GM12865 (cell line): ENCODE data around the gene CPLX4.

Source experiments
- DNase-seq: peaks from one replicate; pipeline ENCODE4 v3.0.0; 2010; ENCODE audit warnings: low read depth
- H3K4me3 ChIP-seq: 2 replicates; pipeline ENCODE4 v1.5.1; 2011; ENCODE audit warnings: mild to moderate bottlenecking, low read depth, low read length, control low read depth
- CTCF ChIP-seq: IDR thresholded peaks from 2 replicates; pipeline ENCODE4 v1.5.1; 2011; ENCODE audit warnings: low read length, control low read depth, low read depth, inconsistent platforms; ENCODE audit not compliant: insufficient read depth; ENCODE audit errors: missing control alignments

The CPLX4 gene

DNA sequence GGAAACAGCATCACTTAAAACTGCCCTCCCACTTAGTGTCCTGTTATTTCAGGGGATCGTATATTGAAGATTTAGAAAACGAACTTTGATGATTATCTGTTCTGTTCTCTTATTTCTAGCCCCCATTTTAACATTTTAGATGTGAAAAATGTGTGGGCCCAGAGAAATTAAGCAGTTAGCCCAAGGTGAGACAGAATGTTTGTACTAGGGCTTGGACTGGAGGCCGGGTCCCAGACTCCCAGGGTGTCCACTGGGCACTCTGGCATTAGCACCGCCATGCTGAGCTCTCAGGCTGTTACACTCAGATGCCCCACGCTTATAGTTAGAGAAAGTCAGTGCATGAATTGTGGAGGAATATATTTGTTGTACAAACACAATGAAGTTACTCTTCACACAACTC is 39.7 kb downstream of the CPLX4 start:
- no peak overlapping the region for H3K4me3 ChIP-seq
- no peak for TF ChIP-seq CTCF
- DNase-seq = no peak

DNA sequence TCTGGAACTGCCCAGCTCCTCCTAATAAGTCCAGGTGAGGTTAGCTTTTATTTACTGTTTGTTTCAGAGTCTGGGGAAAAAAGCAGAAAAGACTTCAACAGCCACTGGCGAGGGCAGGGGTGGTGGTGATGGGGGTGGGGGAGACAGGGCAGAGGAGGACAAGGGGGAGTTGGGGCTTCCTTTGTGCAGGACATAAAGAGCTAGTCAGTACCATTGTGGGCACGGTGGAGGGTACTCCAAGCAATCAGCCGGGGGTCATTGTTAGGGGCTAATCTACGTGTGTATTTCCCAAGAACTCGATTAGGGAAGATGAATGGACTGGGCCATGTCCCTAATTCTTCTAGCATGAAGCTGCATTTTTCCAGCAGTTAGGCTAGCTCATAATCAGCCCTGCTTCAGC is 42.4 kb downstream of the CPLX4 start:
- DNase-seq = no peak
- TF ChIP-seq CTCF = no peak
- no peak overlapping the region for H3K4me3 ChIP-seq

GRCh38 chr18:59275406-59275949 is 43.0 kb downstream of the CPLX4 start:
- no peak for DNase-seq
- TF ChIP-seq CTCF = no peak
- H3K4me3 ChIP-seq = no peak overlapping the region

DNA sequence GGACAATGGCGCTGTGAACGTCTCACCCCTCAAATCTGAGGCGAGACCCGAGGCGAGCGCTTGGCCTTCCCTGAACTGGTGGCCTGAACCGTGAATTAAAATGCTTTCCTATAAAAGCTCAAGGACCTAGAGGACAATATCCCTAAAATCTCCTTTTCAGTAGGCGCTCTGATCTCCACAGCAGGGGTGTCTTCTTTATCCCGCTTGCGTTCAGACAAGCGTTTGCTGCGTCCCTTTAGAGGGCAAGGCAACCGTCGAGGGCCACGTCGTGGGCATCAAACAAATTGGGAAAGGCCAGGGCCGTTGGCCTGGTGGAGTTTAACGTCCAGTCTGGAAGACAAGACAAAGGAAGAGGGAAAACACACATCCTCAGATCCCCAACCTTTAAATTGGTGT is 43.9 kb downstream of the CPLX4 start:
- no peak overlapping the region for H3K4me3 ChIP-seq
- DNase-seq = no peak
- TF ChIP-seq CTCF = no peak

- TF ChIP-seq CTCF = no peak
- H3K4me3 ChIP-seq = no peak overlapping the region
Observed at GRCh38 chr18:59273759-59274532, 44.5 kb downstream of the CPLX4 start.

DNA sequence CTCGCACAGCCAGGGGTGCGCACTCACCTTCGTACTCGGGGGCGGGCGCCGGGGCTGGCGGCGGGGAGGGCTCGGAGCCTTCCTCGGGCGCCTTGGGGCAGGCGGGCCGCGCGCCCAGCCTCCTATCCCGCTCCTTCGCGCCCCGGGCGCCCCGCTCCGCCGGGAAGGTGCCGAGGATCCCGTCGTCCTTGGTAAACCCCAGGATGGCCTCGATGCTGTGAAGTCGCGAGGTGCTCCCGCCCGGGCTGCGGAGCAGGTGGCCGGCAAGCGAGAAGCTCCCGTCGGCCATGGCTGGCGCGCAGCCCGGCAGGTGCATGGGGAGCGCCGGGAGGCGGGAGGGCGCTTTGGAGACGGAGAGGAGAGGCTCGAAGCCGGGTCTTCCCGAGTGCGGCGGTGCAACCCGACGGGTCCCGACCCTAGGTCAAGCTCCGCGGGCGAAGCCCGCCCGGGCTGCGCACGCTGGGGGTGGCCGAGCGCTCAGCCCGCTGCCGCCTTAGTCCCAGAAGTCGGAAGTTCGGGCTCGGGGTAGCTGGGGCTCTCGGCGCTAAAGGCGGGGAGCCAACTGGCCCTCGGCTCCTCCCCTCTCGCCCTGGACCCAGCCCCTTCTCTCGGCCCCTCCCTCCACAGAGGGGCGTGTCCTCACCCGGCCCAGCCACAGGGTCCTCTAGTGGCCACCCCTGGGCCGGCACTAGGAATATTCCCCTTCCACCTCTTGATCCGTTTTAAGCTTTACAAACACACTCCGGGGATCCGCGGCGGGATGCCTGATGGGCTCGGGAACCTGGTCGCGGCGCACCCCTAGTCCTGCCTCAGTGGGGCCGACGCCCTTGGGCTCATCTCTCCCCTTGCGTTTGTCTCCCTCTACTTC is 45.3 kb downstream of the CPLX4 start, which contains the start of gene RAX:
Gene RAX (minus strand): TSS at position 564 of the 868 bp plus-strand sequence. CDS start 248 bp downstream, at position 316.
- H3K4me3 ChIP-seq = no peak within 1 kb of the TSS
- DNase-seq = no peak
- TF ChIP-seq CTCF = no peak

More at GRCh38 chr18:59273759-59274532, 44.5 kb downstream of the CPLX4 start:
- DNase-seq = no peak
